Prostate gland (tissue), 2 donors: ENCODE measurements around the gene IKZF1.

Experiments
- POLR2A ChIP-seq: fragments of 450-650 bp; IDR thresholded peaks from one replicate; pipeline ENCODE4 v1.6.1; 2016; ENCODE audit warnings: antibody characterized with exemption, mild to moderate bottlenecking
- TF ChIP-seq, protein P1 (sequence below), 4 experiments: fragments of 200-600 bp in 2 of 4; fragments of 450-650 bp in 2 of 4; sonication (generic) in 2 of 4; IDR thresholded peaks; 1 replicate in 3 of 4; 2 replicates in 1 of 4; pipeline ENCODE4 v1.5.1; 2016 to 2019; ENCODE audit warnings: antibody characterized with exemption in 4 of 4, mild to moderate bottlenecking in 2 of 4, moderate library complexity in 2 of 4

DNA sequence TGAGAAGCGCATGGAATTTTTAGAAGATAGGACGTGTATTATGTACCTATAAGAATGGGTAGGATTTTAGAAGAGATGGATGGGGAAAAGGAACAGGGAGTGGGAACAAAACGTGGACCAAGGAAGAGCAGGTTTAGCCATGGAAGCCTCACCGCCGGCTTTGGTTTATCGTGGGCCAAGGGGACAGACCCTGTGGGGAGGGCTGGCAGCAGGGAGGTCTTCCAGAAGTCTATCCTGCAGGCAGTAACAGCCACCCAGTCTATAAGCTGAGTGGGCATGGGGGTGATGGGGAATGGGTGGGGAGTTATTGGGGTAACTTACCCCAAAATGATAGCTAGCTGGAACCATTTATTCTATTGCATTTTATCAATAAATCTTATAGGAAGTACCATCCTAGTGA lies 44.9 kb downstream of the IKZF1 start:
- TF ChIP-seq, protein P1, sequence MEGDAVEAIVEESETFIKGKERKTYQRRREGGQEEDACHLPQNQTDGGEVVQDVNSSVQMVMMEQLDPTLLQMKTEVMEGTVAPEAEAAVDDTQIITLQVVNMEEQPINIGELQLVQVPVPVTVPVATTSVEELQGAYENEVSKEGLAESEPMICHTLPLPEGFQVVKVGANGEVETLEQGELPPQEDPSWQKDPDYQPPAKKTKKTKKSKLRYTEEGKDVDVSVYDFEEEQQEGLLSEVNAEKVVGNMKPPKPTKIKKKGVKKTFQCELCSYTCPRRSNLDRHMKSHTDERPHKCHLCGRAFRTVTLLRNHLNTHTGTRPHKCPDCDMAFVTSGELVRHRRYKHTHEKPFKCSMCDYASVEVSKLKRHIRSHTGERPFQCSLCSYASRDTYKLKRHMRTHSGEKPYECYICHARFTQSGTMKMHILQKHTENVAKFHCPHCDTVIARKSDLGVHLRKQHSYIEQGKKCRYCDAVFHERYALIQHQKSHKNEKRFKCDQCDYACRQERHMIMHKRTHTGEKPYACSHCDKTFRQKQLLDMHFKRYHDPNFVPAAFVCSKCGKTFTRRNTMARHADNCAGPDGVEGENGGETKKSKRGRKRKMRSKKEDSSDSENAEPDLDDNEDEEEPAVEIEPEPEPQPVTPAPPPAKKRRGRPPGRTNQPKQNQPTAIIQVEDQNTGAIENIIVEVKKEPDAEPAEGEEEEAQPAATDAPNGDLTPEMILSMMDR (IDR thresholded peaks at IDR 0.05) = no peak
- no peak for TF ChIP-seq POLR2A
